ENCODE results near the gene PITPNM2.
"Not testable (repeated sequence)": the region's sequence is repeated elsewhere in the genome, so short reads cannot be mapped to it uniquely, and the experiment has no call there.

The PITPNM2 gene

DNA sequence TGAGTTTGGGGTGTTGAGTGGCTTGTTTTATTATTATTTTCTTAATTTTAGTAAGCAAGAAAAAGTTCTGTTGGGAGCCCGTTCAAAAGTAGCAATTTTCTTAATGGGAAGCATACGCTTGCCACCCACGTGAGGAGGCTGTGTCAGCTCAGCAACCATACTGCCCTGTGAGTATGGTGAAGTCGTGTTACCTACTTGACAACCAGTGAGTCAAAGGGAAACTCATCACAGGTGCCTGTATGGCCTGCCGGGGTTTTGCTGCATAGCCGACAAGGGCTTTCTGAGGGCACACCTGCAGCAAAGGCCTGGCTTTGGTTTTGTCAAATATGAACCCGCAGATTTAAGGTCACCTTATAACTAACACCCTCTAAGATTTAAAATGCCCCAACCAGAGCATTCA is 31.1 kb downstream of the PITPNM2 start:
- DNase-seq, result no peak

GRCh38 chr12:123118497-123118896 is 32.4 kb downstream of the PITPNM2 start:
- DNase-seq, result no peak

- DNase-seq, result peak; percentile 57
Measured at GRCh38 chr12:123115409-123116121, 35.3 kb downstream of the PITPNM2 start.

- DNase-seq, result no peak
Measured at GRCh38 chr12:123114304-123115083, 36.4 kb downstream of the PITPNM2 start.

DNA sequence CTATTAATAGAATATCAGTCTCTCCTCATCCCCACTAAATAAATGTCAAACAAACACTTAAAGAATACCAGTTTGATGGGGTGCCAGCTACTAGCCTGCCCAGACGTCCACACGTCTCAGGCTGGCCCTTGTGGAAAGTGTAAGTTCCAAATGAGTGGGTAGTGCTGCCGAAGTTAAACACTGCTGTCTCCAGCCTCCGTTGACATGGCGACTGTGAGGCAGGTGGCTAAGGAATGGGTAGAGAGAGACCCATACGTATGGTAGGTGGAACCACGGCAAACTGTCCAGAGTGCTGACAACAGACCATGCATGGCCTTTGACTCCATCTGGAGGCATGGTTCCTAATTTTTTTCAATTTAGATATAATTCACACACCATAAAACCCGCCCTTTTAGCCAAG is 37.9 kb downstream of the PITPNM2 start:
- no peak for DNase-seq

DNA sequence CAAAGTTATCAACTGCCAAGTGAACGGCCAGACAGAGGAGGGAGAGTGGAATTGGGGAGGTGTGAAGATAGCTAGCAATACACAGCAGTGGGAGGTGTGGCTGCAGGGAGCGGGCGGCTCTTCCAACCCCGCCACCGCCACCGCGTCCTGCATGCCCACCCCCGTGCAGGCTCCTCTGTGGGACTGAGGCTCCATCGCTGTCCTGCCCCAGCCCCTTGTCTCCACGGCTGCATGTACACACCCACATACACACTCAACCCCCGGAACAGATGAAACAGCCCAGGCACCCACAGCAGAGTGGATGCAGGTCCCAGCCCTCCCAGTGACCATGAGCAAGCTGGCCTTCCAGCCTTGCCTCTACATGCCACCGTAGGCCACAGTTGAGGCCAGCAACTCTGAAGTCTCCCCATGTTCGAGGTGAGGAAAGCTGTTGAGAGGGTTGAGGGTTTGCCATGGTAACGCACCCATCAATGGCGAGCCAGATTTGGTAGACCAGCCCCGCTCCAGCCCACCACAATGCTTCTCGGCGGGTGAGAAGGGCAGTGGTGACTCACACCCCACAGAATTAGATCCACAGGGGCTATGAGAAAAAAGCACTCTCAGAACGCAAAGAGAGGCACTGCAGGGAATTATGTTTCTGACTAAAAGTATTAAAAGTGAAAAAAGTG is 39.3 kb downstream of the PITPNM2 start:
- no peak for DNase-seq

- DNase-seq, result peak; percentile 59
Measured at GRCh38 chr12:123109319-123109772, 41.5 kb downstream of the PITPNM2 start.

DNA sequence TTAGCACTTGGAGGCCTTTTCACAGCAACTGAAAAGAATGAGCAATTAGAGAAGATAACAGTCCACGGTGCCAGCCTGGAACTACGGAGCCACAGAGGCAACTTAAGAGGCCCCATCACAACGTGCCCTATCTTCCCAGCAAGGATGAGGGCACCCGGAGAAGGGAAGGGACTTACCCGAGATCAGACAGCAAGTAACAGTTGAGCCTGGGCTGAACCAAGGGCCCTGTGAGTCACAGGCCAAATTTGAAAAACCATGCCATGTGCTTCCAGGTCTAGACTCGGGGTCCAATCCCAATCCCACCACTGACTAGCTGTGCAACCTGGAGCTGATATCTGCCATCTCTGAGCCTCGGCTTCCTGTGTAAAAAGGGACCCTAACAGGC is 42.2 kb downstream of the PITPNM2 start:
- DNase-seq, result no peak

- no peak for DNase-seq
Measured at GRCh38 chr12:123107926-123108681, 42.8 kb downstream of the PITPNM2 start.

- DNase-seq, result no peak
Measured at GRCh38 chr12:123106640-123107359, 44.1 kb downstream of the PITPNM2 start.

GRCh38 chr12:123105211-123105826 is 45.6 kb downstream of the PITPNM2 start:
- no peak for DNase-seq

- DNase-seq, result no peak
Measured at GRCh38 chr12:123104809-123105208, 46.1 kb downstream of the PITPNM2 start.

- not testable (repeated sequence) for DNase-seq
Measured at GRCh38 chr12:123104094-123104493, 46.8 kb downstream of the PITPNM2 start.

DNA sequence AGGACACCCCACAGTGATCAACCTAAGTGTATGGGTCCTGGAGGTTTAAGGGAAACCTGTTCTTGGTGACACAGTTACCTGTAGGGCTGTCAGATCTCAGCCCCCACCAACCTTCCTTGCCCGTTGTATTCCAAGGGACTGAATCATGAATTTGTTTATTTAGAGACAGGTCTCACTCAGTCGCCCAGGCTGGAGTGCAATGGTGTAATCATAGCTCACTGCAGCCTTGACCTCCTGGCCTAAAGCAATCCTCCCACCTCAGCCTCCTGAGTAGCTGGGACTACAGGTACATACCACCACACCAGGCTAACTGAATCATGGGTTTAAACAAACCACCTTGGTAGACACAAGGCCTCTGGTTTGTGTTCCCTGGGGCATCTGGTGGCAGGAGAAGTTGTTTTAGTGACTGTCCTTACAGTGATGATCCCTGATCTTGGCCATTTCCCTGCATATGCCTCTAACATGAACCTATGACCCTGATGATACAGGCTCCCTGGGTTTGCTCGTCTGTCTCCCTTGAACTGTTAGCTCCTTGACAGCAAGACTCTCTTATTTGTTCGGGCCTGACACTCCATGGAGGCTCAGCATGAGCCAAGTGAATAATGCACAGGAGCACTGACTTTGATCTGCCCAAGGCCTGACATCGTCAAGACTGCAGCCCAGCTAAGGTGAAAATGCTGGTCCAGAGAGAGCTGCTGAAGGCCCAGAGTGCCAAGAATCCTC is 47.9 kb downstream of the PITPNM2 start:
- no peak for DNase-seq

DNA sequence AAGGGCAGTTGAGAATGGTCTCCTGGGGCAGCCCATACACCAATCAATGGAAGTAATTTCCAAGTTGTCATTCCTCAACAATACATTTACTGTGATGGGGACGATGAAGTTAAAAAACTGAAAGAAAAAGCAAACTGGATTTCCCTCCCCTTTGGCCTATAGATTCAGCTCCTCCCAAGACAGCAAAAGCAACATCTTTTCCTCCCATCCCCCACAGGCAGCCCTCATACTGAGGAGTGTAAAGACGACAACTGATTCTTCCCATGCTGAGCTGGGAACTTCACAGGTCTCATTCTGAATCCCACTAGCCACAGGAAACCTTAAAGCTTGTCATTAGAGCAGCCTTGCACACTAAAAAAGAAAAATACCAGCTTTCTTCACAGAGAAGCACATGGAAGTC is 48.5 kb downstream of the PITPNM2 start:
- DNase-seq, result no peak

DNA sequence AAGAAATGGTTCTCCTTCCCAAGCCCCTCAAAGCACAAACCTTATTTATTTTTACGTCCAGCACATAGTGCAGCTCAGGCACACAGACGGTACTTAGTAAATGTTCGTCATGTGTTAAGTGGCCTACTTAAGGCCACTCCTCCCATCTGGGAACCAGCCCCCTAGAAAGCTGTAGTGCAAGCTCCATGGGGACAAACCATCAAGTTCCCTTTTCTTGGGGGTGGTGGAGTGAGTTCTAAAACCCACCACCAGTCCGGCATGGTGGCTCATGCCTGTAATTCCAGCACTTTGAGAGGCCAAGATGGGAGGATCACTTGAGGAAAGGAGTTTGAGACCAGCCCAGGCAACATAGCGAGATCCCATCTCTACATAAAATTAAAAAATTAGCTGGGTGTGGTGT is 49.4 kb downstream of the PITPNM2 start:
- DNase-seq, result no peak

Data from right hindlimb (tissue), 1 donor.